NCI-H1048 (cell line): ENCODE measurements around the gene IL1RL2.

ENCODE experiments used
- DNase-seq: peaks from one replicate; lab custom pipeline; 2025; lab: John Stamatoyannopoulos, UW

IL1RL2 gene

DNA sequence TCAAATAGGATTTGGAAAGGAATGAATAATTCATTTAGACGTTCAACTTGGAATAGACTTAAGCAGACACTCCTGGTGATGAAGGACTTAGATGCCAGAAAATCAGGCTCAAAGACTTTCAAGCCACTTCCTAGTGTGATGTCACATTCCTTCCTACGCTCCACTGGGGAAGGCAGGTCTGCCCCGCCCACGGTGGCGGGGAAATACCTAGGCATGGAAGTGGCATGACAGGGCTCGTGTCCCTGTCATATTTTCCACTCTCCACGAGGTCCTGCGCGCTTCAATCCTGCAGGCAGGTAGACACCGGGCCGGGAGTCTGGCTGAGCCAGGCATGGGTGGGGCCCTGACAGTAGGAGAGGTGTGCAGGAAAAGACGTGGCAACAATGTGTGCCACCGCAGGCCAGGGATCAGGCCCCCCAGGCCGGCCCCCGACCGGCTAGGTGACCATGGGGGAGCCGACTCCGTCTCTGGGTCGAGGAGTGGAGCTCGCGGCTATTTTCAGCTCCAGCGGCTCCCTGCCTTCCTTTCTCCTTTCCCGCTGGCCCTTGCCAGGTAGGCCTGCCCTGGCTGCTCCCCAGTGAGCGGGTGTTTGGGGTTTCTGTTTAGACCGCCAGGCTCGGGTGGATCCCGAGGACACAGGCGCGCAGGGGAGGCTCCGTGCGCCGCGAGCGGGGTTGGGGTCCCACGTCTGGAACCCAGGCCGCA is at the start of gene IL1RL2:
IL1RL2 (plus strand) TSS at position 233 of the 705 bp plus-strand sequence. CDS start 845 bp downstream, outside the sequence.
- no peak for DNase-seq

DNA sequence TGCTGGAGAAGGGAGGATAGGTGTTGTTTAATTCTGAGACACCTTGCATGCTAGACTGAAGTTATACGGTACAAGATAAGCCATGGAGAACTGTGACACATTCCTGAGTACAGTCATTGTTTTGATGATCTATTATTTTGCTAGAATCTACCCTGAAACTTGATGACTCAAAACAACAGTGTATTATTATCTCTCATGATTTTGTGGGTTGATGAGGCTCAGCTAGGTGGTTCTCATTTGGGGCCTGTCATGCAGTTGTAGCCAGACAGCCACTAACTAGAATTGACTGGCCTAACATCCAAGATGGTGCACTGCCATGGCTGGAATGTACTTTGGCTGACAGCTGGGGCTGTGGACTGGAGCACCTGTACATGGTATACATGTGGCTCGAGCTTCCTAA is 49.7 kb upstream of the IL1RL2 start:
- DNase-seq: no peak

DNA sequence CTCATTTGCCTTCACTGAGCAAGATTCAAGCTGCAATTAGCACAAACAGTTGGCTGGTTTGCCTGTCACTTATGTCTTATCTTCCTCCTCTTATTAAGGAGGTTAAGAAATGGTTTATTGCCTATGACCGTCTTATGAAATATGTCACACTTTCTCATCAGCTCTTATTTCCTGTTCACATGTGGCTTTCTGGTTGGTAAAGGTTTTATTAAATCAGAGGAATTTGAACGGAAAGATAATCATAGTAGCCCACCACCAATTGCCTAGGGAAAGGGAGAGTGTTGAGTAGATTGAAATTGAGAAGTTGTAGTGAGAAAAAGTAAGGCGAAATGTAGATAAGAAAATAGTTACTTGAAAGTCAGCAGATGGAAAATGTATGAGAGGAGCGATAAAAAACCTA is 48.5 kb upstream of the IL1RL2 start:
- no peak for DNase-seq

DNA sequence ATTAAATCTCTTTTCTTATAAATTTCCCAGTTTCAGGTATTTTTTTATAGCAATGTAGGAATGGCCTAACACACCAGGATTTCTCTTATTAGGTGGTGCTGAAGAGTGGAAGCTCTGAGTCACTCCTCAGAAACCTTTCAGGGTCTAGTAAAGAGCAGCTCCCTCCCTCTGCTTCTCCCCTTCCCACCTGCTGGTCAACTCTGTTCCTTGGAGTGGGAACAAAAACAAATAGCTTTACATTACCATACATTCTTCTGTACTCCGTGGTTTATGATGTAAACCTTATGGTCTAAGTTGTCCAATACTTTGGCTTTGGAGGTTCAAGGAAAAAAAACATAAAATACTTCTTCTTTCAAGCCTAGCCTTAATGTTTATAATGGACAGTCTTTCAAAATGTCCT is 47.0 kb upstream of the IL1RL2 start:
- DNase-seq: no peak

DNA sequence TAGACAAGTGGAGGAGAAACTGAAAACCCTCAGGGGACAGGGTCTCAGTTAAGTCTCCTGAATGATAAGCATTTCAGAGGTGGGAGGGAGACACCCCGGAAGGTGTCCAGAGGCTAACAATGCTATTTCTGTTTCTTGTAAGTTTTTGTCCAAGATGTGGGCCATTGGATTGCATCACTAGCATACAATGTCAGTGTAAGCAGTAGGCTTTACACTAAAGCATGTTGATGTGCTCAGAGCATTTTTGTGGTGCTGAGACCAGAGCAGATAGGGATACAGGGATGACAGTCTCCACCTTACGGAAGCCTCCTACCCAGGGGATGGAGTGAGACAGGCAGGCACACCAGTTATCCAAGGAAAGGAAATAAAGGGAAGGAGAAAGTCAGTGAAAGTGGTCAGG is 46.4 kb upstream of the IL1RL2 start:
- DNase-seq: no peak

DNA sequence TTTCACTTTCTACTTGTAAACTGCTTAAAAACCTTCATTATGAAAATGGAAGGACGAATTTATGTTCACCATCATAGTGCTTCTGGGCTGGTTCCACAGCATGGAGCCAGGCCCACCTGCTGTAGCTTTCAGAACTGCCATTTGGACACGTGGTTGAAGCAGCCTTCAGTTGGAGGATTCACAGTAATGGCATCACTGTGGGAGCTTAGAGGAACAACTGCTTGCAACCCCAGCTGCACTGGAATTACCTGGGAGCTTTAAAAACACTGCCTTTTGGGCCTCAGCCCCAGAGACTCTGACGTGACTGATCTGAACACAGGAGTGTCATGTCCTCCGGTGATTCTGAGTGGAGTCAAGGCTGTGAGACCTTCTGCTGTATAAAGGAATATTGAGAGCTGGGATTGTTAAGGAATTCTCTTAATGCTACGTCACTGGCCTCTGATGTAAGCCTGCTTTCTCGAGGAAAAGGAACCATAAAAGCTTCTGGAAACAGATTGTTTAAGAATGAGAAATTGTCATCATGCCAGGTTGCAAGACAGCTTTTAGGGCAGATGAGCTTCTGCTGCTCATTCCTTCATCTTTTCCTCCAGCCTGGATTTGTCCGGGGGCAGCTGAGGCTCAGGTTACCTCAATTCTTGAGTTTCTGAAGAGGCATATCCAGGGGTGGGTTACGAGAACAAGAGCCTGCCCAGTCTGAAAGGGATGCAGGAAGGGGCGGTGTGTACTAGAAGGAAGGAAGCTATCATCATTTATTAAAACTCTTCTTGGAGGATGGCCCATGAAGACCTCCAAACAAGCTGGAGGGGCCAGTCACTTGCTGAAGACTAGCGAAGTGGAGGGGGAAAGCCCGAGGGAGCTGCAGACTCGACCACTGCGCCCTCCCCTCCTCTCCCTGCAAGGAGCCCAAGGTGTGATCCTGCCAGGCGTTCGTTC is 45.5 kb upstream of the IL1RL2 start:
- DNase-seq: no peak

DNA sequence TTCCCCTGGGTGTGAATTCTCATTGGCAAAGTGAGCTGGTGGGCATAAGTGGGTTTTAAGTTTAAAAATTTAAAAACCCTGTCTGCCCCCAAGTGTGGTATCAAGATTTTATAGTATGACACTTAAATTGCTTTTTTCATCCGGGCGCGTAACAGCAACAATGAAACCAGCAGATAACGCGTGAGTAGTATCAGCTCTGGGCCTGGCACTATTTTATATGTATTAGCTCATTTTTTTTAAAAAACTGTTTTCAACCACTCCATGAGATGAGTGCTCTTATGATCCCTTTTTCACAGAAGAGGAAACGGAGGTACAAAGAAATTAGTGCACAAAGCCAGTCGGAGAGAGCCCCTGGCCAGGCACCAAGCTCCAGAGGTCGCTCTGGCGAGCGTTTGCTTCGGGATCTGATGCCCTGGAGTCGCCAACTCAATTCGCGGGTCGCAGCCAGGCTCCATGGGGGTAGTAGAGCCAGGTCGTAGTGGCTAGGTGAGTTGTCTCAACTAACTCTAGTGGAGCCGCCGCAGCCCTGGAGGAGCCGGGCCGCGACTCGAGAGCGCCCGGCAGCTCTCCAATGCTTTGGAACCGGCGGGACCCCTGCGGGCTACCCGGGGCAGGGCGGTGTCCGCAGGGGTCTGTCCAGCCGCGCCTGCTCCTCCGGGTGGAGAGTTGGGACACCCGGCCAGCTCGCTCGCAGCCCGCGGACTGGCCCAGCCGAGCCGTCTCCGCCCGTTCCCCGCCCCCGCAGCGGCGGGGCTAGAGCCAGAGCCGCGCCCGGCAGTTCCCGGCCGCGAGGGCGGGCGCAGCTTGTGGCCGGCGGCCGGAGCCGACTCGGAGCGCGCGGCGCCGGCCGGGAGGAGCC is 44.6 kb upstream of the IL1RL2 start, which contains the start of gene IL1R1:
IL1R1 (plus strand) TSS at position 777 of the 859 bp plus-strand sequence. CDS start 14,979 bp downstream, outside the sequence.
- DNase-seq: no peak

DNA sequence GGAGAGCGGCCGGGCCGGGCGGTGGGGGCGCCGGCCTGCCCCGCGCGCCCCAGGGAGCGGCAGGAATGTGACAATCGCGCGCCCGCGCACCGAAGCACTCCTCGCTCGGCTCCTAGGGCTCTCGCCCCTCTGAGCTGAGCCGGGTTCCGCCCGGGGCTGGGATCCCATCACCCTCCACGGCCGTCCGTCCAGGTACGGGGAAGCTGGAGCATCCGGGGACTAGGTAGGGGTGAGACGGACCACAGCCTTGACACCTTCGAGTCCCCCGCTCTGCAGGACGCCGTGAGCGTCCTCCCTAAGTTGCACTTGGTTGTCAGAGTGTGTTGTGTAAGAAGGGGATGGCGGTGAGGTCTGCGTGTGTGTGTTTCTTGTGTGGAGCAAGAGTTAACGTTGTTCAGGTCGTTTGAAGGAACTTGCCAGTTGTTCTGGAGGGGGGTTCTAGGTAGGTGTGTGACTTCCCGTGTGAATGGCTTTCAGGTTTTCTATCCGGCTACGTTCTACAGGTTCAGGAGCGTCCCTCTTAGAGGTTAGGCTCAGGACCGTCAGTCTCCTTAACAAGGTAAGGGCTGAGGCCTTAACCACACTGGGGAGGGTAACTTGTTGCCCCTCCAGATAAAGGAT is 43.9 kb upstream of the IL1RL2 start:
- no peak for DNase-seq

DNA sequence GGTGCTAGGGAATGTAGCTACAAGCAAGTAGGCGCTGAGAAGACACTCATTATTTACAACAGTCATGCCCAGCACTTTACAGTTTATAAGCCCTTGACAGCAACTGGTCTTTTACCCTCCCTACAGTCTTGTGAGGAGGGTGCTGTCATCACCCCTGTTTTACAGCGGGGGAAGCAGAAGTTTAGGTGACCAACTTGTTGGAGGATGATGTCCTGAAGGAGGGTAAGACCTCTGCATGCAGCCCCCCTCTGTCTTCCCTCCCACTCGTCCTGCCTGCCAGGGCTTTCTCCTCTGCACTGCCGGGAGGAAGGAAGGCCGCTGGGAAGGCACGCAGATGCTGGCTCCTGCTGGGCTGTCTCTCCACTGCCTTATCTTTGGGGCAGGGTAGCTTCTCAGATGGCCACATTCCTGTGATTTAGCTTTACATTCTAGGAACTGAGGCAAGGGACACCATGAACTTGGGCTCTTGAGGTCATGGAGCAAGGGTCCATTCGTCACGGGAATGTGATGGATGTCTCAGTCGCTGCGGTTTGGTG is 43.3 kb upstream of the IL1RL2 start:
- DNase-seq: no peak

DNA sequence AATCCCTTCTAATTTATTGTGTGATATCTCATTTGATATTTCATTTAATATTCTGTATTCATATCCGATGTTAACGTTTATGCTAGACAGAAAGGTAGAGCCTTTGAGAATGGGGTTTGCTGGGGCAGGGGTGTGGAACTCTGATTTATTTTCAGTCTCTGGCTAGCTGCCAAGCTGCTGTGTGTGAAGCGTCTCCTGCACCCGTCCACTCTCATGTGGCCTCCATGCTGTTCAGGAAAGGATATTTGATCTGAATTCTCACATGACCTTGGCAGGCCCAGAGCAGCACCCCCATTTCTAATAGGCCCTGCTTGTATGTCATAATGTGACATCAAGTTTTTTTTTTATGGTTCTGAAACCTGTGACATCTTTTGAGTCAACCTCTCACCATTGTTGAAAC is 42.7 kb upstream of the IL1RL2 start:
- no peak for DNase-seq

DNA sequence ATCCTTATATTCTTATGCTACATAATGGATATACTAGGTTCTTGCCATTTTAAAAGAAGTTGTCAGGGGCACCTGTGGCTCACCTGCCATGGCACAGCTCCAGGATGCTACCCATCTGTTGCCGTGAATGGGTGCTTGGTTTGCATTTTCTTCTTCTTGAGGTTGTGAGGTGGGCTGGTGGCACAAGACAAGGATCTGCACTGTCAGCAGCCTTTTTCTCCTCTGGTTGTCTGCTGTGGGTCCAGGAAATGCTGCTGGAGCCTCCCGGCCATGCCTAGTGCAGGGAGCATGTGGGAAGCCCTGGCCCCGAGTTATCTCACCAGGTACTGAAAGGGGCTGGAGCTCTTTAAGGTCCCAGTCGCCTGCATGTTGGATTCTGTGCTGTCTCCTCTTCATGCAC is 41.7 kb upstream of the IL1RL2 start:
- DNase-seq: no peak

DNA sequence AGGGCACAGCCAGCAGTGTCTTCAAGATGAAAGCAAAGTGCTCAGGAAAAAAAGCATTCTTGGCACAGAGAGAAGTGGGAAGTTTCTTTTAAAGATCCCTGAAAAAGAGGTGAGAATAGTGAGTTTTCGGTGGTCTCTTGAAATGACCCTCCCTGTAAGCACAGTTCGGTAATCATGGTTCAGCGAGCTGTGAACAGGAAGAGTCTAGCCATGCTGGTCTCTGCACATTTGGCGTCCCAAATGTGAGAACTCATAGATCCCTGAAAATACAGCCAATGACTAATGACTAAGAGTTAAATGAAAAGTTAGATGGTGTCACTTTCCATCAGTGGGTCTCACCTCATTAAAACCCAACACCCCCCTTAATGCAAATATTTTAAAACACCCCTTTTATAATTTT is 40.9 kb upstream of the IL1RL2 start:
- no peak for DNase-seq

DNA sequence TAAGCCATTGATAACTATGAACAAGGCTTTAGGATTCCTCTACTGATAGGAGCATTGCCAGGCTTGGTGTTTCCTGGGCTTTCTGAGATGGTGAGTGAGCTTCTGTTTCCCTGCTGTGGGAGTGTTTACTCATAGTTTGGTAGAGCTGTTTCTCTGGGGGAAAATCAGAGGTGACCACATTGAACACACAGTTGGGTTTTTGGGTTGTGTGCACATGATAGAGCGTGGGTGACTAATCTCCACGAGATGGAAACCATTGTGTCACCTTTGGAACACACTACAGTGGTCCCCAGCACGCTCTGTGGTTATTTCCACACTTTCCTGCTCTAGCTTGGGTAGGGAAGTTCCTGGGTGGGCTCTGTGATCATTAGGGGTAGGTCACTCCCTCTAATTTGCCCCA is 38.9 kb upstream of the IL1RL2 start:
- no peak for DNase-seq

DNA sequence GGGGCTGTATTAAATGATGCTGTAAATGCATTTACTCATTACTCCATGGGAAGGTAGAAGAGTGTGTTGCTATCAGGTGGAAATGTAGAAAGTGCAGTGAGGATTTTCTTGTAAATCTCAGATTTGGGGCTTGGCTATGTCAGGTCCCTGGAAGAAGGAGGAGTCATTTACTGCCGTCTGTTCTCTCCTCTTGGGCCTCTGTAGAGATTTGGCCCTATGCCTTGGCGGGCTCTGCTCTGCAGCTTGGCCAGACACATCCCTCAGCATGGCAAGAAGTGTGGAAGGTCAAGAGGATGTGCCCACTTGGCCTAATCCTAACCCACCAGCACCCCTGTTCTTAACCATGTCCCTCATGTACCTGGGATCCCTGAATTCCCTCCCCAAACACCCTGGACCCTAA is 37.6 kb upstream of the IL1RL2 start:
- DNase-seq: no peak

DNA sequence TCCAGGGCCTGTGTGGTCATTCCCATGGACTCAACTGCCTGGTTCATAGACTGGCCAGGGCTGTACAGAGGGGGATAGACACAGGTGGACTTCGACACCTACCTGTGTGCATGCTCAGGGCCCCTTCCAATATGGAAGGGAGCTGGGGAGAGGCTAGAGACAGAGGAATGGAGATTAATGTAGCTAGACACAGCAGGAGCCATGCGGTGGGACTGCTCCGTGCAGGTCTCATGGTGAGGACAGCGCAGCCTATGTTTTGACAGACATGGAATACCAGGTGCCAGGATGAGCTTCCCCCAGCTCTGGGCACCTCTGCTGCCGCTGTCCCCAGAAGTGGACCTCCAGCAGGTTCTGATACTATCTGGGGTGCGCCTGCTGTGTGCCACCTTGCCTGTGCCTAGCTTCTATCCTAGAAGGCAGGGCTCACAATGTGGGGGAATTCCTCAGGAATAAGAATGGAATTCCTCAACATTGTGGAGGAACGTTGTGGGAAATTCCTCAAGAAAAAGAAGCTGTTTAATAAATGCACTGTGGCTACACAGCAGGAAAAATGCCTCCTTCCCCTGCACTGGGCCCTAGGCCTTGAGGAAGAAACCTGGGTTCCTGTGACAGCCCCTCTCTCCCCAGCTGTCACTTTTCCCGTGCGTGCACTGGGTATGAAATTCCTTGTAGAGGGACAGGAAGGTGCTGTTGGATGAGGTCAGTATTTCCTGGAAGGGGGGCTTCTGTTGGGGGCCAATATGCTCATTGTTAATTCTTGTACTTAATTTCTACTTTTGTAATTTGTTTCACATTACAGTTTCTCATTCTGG is 37.0 kb upstream of the IL1RL2 start:
- DNase-seq: no peak

DNA sequence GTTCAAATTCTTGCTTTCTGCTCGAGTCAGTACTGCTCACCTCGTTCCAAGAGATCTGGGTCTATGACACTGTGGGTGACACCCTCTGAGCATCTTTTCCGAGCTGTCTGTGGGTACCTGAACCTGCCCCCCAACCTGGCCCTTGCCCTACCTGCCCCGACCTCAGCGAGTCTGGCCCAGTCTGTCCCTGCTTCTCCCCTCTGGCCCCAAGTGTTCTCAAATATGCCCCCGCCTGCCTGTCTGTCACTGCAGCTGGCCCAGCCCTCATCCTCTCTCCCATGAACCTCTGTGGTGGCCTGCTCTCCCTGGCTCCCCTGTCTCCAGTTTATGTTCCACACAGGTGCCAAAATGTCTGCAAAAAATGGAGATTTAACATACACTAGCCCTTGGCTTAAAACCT is 32.5 kb upstream of the IL1RL2 start:
- no peak for DNase-seq

DNA sequence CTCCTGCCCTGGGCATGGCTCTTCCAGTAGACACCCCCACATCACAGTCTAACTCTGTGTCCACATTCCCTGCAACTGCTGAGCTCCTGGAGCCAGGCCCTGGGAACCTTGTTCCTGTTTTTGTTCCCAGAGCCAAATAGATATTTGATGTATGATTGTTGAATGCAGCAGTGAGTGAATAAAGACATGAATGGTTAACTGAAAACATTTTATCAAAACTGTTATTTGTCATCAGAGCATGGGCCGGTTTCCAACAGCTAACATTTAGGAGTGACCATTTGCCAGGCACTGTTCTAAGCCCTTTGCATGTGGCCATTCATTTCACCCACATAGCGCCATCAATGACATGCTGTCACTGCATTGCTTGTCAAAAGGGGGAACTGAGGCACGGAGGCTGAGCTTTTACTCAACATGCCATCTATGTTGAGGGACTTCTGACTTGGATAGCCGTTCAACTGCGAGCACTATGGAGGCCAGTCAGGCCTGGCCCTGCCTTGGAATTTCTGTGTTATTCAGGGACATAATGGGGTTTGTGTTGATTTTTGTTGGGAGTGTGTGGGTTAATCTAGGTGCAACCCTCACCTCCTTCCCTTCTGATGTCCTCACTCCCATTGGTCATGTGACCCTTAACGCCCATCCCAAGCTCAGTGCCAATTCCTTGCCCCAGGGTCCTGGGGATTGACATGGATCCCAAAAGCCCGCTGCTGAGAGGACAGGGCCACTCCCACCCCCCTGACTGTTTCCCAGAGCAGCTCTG is 31.7 kb upstream of the IL1RL2 start:
- DNase-seq: no peak

DNA sequence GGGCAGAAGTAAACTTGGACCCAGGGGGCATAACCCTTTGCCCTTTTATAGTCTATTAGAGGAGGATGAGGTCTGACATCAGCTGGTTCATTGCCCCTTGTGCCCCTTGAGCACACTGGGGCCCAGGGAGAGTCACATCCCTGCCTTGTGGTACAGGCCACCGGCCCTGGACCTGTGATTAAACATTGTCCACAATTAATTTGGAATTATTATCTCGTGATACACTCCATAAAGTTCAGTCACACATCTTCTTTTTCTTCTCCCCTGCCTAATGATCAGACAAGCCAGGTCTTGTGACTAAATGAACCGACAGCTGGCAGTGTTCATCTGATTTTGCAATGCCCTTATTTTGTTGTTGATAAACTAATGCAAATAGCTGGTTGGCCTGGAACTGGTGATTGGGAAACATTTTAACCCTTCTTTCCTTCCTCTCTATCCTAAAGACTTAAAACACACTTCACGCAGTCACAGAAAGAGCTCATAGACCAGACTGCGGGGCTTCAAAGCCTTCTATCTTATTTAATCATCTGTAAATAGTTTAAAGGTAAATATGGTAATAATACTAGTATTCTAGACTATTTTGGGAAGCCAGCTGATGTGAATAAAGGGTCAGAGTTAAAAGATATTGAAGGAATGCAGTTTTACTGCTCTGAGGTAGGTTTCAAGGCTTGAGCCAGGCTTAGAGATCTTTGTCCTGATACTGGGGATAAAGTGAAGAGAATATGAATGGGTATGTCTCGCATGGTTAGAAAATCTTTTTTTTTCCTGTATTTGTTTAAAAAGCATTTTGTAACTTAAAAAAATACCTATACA is 30.9 kb upstream of the IL1RL2 start:
- DNase-seq: no peak
